ENCODE data around the gene FMNL3.

DNA sequence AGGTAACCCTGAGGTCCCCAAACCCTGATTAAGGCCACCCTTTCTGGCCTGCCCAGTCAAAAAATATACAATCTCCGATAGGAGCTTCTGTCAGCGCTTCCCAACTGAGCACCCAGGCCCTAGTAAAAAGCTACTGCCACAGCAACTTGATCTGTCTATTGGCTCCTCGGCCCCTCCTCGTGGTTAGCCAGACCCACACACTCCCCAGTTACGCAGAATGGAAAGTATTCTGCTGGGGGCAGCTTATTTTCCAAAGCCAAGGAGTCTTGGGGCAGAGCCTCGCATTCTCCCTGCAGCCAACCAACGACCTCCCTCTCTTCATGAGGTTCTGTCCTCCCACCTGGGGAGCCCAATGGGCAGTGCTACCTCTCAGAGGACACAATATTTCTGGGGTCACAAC lies 32.1 kb downstream of the FMNL3 start:
- no peak for TF ChIP-seq ZNF274 (IDR thresholded peaks at IDR 0.05; ENCODE audit: low read depth, low read length)
- no peak for TF ChIP-seq SUZ12 (IDR thresholded peaks at IDR 0.05; ENCODE audit: extremely low read depth, insufficient read depth, insufficient read length)

All from NT2/D1 (cell line).